Stimulated activated CD4-positive, alpha-beta T cell treated with anti-CD3 and anti-CD28 coated beads, Interleukin-12 subunit alpha, Interleukin-12 subunit beta, amount 100 ng/mL, for 4 hours (primary cell): ENCODE measurements around the gene ASB8.
A peak's percentile ranks its signal among the peaks of the same experiment; 100 is the strongest.
"Not testable (repeated sequence)": the region's sequence is repeated elsewhere in the genome, so short reads cannot be mapped to it uniquely, and the experiment has no call there.

Experiments used
- DNase-seq: peaks from one replicate; pipeline ENCODE4 v3.0.0-alpha.2; 2020

Gene ASB8

DNA sequence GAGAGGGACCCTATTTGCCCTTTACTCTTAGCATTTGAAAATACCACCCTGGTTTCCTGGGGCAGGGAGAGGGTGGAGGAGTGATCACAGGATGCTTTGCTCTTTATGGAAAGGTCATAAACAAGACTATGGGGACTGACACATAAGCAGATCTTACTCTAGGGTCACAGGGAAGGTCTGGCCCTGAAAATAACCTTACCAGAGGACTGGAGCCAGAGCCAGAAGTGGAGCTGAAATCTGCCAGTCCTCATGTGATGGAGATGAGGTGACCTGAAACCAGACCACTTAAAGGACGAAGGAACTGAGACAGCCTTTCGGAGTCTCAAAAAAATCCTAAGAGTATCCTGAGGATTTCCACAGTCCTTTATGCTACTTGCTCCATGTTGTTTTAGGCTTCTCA is 25.8 kb downstream of the ASB8 start:
- no peak for DNase-seq

DNA sequence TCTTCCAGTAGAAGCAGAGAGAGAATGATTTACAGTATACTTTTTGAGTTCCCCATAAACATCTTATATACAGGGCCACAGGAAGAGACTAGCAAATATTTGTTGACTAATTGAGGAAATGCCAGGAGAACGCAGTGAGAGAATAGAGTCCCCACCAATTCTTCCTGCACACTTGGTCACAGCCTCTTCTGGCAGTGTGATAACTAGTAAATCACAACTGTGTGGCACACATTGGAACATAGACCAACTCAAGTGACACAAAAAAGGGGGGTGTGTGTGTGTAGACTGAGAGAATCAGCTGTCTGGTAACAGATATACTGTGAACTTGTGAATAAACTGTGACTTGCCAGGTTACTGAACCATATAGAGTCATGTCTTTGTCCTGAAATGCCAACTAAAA is 27.9 kb downstream of the ASB8 start:
- DNase-seq: no peak

DNA sequence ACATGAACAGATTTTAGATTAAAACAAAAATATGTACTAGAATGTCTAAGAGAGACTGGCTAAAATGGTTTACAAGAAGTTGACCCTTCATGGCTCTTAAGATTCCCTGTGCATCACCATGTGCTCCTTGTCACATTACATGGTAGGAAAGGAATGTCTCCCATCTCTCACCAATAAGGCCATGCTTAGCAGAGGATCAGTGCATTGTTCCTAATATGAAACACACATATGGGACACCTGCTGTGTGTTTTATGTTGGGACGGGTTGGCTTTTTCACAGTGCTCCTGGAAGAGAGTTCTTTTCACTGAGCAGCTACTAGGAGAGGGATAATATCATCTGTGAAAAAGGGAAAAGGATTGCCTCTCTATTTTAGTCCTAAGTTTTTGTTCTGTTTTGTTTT is 28.5 kb downstream of the ASB8 start:
- no peak for DNase-seq

DNA sequence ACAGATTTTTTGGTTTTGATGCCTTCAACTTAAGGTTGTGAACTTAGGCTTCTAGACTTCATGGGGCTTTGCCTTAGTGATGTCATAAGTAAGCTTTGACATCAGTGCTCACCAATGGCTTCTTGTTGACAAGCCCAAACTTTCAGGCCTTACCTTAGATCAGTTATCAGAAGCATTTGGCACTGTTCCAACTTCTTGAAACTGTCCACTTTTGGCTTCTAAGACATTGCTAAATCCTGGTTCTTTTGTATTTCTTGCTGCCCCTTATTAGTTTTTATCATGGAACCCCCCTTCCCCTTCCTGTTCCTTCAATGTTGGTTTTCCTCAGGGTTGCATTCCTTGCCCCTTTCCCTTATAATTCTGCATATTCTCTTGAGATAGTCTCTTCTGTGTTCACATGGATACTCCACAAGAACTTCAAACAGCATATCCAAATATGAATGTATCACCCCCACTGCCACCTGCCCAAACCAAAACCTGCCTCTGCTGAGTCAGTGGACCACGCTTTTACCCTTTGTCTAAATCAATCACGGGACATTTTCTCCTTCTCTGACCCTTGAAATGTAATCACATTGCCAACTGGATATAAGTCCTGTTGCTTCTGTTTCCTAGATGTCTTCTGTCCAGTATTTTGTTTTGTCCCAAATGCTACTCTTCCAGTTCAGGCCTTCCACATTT is 30.2 kb downstream of the ASB8 start:
- no peak for DNase-seq

- no peak for DNase-seq
These were observed 31.3 kb downstream of the ASB8 start for GRCh38 chr12:48125985-48126384.

- DNase-seq: not testable (repeated sequence)
These were observed 31.8 kb downstream of the ASB8 start for GRCh38 chr12:48125542-48125941.

DNA sequence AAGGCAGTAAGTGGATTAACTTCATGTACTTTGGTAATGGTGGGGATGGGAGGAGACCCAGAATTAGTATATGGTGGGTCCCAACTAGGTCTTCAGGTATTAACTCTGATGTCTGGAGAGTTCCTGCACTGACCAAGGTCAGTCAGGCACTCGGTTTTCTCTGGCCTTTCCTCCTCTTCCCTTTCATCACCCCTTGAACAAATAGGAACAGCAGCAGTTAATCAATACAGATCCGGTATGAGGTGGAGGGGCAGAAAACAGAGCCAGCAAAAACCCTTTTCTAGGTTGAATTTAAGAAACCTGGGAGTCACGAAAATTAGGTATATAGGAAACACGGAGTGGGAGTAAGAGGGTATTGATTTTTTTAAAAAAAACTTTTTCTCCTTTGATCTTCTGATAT is 34.1 kb downstream of the ASB8 start:
- DNase-seq: no peak

GRCh38 chr12:48122065-48122834 is 35.1 kb downstream of the ASB8 start:
- no peak for DNase-seq

GRCh38 chr12:48121522-48121921 is 35.8 kb downstream of the ASB8 start:
- no peak for DNase-seq

DNA sequence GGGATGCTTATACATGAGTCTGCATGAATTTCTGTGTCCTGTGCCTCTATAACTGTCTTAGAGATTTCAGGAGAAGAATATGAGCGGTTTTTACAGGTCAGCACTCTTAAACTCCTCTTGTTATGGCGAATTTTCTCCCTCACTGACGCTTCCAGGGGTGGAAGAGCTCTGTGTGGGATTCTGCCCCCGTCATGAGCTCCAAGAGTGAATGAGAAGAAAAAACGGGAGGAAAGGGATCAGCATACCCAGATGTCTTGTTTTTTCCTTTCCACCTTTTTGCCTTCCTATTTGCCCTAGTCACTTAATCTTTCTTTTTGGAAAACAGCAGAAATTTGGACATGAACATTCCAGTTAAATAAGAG is 37.5 kb downstream of the ASB8 start:
- no peak for DNase-seq

GRCh38 chr12:48119078-48119833 is 38.1 kb downstream of the ASB8 start, which contains the start of gene PFKM:
Gene PFKM, plus strand, starts transcription at chr12:48119364. Its CDS starts 3,411 bp downstream, at chr12:48122775.
- peak; percentile 58 for DNase-seq

GRCh38 chr12:48118284-48118871 is 38.9 kb downstream of the ASB8 start:
- no peak for DNase-seq

GRCh38 chr12:48115957-48116356 is 41.4 kb downstream of the ASB8 start:
- DNase-seq: no peak

DNA sequence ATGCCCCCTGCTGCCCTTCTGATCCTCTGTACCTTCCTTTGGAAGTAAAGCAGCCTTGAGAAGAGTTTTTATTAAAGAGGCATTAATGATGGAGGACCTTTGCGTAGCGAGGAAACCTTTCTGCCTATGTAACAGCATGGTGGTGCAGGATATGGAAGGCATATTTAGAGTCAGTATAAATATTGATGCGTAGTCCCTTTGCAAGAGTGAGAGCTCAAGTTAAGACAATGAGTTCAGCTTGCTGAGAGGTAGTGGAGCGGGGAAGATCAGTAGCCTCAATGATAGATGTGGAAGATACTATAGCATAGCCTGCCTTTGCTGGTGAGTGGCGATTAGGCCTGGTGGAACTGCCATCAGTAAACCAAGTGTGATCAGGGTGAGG is 46.0 kb downstream of the ASB8 start:
- DNase-seq: not testable (repeated sequence)

DNA sequence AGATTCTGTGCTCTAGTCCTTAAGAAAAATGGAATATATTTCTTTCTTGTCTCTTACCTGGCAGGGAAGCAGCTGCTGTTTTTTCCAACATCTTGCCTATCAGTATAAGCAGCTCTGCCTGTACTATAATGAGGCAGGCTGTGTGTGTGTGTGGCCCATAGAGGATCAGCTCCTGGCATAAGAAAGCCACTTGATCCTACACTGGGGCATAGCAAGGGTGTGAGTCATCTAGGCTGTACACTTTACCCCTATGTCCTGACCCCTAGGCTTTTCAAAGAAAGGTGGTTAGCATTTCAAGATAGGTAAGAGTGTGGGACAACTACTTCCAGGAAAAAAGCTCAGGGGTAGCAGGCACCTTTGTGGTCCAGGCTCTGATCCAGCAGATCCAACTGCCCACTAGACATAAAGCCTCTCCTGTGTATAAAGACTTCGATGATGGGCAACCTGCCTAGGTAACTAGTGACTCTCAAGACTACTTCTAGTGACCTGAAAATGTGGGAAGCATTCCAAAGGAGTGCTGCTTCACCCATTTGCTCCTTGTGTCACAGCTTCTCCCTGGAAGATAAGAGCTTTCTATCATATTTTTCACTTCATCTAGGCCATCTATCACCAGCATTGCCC is 46.5 kb downstream of the ASB8 start:
- DNase-seq: no peak

DNA sequence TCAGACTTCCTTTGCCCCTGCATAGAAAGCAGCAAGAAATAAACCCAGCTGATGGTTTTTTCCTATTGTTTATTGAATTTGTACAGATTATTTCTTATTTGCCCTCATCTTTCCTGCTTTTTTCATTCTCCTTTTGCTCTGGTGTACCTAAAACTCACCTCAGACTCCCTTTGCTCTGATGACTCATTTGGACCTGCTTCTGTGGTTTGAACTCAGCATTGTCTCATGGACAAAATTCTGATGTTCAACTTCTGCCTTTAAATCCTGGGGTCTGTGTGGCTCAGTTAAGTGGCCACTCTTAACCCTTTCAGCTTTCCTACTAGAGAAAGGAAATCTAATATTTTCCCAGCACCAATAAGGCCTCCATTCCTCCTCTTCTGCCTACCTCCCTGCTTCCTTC is 47.9 kb downstream of the ASB8 start:
- DNase-seq: no peak

DNA sequence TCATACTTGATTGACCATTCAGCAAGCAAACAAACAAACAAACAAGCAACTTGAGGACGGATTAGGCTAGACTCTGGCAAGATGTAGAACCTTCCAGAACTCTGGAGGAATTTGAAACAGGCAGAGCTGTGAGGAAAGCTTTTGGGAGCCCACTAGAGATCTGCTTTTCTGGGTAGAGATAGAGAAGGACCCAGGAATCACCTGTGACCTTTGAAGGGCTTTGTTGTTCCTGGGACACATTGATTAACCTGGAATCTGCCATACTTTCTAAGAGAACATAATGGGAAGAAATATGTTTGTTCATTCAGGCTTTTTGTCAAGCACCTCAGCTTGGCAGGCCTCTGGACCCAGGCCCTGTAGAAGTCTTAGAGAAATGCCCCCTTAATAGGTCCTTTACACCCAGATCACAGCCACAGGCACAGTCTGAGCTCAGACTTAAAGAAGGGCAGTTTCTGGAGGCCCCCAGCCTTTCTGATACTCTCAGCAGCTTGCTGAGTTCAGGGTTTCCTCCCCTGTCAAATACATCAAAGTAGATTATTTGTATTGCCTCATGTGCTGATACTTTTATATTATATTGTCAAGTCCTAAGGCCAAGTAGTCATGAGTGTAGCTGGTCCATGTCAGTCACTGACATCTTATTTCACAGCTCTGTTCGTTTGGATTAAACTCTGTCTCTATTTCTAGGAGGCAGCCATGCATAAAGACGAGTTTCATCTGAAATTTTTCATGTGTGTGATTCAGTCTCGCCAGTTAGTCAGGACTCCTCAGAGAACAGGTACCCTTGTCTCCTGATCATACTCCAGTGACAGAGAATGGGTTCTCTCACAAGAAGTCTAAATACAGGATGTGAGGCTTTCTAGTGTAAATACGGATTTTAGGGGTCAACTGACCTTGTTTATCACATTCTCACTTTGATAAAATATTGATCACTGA is 50.4 kb downstream of the ASB8 start:
- no peak for DNase-seq

DNA sequence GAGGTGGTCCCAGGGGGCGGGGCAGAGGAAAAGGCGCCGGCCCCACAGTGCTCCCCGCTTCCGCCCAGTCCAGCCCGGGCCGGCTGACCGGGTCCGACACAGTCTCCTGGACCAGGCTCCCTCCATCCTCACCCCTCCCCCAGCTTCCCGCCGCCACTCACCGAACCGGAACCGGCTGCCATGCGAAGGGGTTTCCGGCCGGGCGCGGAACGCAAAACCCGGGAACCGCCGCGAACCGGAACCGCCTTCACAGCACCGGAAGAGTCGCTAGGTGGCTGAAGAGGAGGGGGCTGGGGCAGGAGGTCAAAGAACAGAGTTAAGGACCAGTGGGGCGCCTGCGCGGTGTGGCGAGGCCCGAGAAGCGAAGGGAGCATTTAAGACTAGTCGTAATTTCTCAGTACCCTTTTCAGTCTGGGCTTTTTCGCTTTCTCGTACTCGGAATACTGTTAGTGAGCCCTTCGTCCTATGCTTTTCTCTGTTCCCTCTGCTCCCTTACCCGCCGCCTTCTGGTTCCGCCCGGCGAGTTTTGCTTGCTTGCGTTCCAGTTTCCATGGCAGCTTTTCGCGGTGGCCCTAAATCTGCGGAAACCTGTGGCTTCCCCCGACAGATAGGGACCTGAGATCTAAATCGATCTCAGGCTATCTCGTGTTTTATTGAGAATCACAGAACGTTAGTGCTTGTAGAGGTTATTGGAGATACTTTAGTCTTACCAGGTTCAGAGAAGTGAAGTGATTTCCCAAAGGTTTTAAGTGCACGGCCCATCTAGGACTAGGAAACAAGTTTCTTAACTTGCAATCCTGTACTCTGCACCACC is 51.2 kb downstream of the ASB8 start, which contains the start of gene SENP1:
SENP1 (minus strand) TSS at position 213 of the 814 bp plus-strand sequence. CDS start 4,607 bp downstream, outside the sequence.
- DNase-seq: peak; percentile 86

DNA sequence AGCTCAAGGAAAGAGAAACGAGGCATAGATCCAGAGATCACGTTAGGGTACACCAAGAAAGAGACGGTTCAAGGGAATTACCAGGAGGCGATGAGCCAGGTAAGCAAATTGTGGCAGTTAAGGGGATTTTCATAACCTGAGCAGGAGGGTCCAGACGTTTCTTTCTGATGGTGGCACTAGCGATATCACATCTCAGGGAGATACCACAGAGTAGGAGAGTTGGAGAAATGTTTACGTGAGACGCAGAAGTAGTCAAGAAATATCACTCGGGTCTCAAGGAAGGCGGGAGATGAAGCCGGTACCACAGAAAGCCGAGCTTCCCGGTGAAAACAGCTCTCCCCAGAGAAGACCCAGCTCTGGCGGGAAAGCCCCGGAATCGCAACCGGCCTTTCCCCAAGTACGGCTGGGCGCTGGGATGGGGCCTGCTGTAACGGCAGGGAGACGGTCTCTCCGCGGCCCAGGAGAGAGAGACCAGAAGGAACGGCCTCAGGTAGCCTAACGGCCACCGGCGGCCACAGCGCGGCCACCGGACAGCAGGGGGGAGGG is 51.9 kb downstream of the ASB8 start:
- DNase-seq: peak; percentile 45

GRCh38 chr12:48104531-48104930 is 52.8 kb downstream of the ASB8 start:
- no peak for DNase-seq
